Testis (tissue), 3 donors: ENCODE data around the gene CFAP69. TPM values are rescaled to one million over a fixed set of nuclear protein-coding genes. Genes with fewer than 3 reads are reported as not detected.
"Not testable (repeated sequence)": the region's sequence is repeated elsewhere in the genome, so short reads cannot be mapped to it uniquely, and the experiment has no call there.

Experiments
- DNase-seq: peaks from one replicate; pipeline ENCODE4 v3.0.0-alpha.2; 2019
- H3K27ac ChIP-seq, 2 donors: fragments of 200-600 bp; sonication (generic); one replicate each; pipeline ENCODE4 v1.5.1; 2019
- H3K27me3 ChIP-seq: fragments of 200-600 bp; sonication (generic); one replicate; pipeline ENCODE4 v1.5.1; 2019
- H3K36me3 ChIP-seq: fragments of 200-600 bp; sonication (generic); one replicate; pipeline ENCODE4 v1.5.1; 2017; ENCODE audit warnings: low read depth; ENCODE audit errors: missing control alignments
- H3K4me1 ChIP-seq: fragments of 200-600 bp; sonication (generic); one replicate; pipeline ENCODE4 v1.5.1; 2019
- H3K4me3 ChIP-seq, 2 donors: fragments of 200-600 bp; sonication (generic); one replicate each; pipeline ENCODE4 v1.5.1; 2017 to 2019
- H3K9me3 ChIP-seq: fragments of 200-600 bp; sonication (generic); one replicate; pipeline ENCODE4 v1.5.1; 2017
- POLR2A ChIP-seq: fragments of 450-650 bp; IDR thresholded peaks from one replicate; pipeline ENCODE4 v1.6.1; 2017; ENCODE audit warnings: antibody characterized with exemption, mild to moderate bottlenecking, moderate library complexity
- WGBS, 2 donors: methylation state at CpG; one replicate each; pipeline ENCODE4 v1.1.5; 2018; 5-methylcytosine and 5-hydroxymethylcytosine counted together
- intact Hi-C: fragments of 100-400 bp; cut with DNase I; formaldehyde crosslinking; loops from one replicate; pipeline ENCODE4 v1.15.1; 2023; ENCODE audit warnings: low total_unique reads
- polyA plus RNA-seq: library from polyadenylated mRNA; stranded (reverse); fragments of 350-450 nt; fragmentation: Illumina TruSeq; extraction: RNeasy Lipid Tissue Mini Kit (QIAGEN cat#74804); gene quantifications from one replicate; pipeline ENCODE4 v1.2.3, GENCODE V29; 2014; ENCODE audit warnings: low read depth, low replicate concordance; ENCODE audit not compliant: insufficient read depth
- total RNA-seq, 2 donors: library from RNA; depleted of rRNA; stranded (reverse); fragments of >200 nt; gene quantifications; one replicate each; pipeline ENCODE4 v1.2.3, GENCODE V29; 2016
- TF ChIP-seq, protein P1 (sequence below), 3 experiments: fragments of 450-650 bp in 2 of 3; fragments of 200-600 bp in 1 of 3; sonication (generic) in 1 of 3; IDR thresholded peaks; one replicate each; pipeline ENCODE4 v1.5.1; 2016 to 2019; ENCODE audit warnings: antibody characterized with exemption in 3 of 3, mild to moderate bottlenecking in 2 of 3, moderate library complexity in 1 of 3

The CFAP69 gene
- total and polyA plus RNA-seq, 3 donors from 2014 or later: 8.7 to 18.0 (median 9.0) TPM

DNA sequence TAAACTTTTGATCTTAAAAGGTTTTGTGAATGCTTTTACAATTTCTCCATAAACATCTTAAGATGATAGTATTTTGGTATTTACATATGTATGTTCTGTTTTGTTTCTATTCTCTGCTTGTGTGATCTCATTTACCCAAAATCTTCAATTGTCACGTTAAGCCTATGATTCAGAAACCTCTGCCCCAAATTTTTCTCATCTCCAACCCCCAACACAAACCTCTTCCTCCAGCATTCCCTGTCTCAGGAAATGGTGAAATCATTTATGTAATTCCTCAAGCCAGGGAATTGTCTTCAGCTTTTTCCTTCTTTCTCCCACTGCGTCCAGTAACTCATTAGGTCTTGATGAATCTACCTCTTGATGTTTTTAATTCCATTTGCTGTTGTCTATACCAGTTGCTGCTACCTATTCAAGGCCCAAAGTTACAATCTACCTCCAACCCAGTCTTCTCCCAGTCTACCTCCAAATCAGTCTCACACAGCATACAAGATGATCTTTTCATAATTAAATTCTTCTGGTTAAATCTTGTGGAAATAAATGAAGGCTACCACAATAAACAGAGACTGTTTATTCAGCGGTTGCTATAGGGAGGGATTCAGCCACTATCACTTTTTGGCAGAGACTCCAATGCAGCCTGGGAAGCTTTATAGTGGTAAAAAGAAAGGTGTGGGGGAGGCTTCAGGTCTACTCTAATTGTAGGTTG is 5.8 kb downstream of the CFAP69 start:
- Histone ChIP-seq H3K27me3 (no peaks in the 10 kb centered on the region), H3K4me1 (no peaks in the 10 kb centered on the region), H3K4me3 (no peak overlapping the region), H3K9me3 (no peaks in the 10 kb centered on the region), H3K27ac (no peak overlapping the region), H3K36me3 (no peaks in the 10 kb centered on the region)
- DNase-seq: no peak
- TF ChIP-seq, protein P1, sequence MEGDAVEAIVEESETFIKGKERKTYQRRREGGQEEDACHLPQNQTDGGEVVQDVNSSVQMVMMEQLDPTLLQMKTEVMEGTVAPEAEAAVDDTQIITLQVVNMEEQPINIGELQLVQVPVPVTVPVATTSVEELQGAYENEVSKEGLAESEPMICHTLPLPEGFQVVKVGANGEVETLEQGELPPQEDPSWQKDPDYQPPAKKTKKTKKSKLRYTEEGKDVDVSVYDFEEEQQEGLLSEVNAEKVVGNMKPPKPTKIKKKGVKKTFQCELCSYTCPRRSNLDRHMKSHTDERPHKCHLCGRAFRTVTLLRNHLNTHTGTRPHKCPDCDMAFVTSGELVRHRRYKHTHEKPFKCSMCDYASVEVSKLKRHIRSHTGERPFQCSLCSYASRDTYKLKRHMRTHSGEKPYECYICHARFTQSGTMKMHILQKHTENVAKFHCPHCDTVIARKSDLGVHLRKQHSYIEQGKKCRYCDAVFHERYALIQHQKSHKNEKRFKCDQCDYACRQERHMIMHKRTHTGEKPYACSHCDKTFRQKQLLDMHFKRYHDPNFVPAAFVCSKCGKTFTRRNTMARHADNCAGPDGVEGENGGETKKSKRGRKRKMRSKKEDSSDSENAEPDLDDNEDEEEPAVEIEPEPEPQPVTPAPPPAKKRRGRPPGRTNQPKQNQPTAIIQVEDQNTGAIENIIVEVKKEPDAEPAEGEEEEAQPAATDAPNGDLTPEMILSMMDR (IDR thresholded peaks at IDR 0.05): no peak
- no peak for TF ChIP-seq POLR2A
- intact Hi-C loops: no loop called here
- WGBS, 2 donors: 74 to 81% methylated on average over 3 of the region's 3 CpGs

DNA sequence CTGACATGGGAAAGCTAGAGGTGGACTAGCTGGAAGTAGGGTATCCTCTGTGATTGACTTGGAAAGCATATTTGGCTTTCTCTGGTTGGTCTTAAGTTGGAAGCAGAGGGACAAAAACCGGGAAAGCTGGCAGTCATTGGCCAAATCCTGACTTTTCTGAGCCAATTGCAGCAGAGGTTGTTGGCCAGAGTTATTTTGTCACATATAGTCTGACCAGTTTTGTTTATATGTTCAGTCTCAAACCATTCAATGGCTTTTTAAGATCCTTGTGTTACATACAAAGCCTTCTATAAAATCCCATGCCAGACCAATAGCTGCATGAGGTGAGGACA is 6.3 kb downstream of the CFAP69 start:
- WGBS, 2 donors: 77 to 92% methylated on average over 1 of the region's 1 CpG
- H3K36me3 ChIP-seq: no peaks in the 10 kb centered on the region
- intact Hi-C loops: no loop called here
- no peak for DNase-seq
- TF ChIP-seq, protein P1 (IDR thresholded peaks at IDR 0.05): no peak
- TF ChIP-seq POLR2A: no peak
- no peak overlapping the region for H3K4me3 ChIP-seq
- H3K9me3 ChIP-seq: no peaks in the 10 kb centered on the region
- H3K27me3 ChIP-seq: no peaks in the 10 kb centered on the region
- H3K27ac ChIP-seq: no peak overlapping the region
- H3K4me1 ChIP-seq: no peaks in the 10 kb centered on the region

DNA sequence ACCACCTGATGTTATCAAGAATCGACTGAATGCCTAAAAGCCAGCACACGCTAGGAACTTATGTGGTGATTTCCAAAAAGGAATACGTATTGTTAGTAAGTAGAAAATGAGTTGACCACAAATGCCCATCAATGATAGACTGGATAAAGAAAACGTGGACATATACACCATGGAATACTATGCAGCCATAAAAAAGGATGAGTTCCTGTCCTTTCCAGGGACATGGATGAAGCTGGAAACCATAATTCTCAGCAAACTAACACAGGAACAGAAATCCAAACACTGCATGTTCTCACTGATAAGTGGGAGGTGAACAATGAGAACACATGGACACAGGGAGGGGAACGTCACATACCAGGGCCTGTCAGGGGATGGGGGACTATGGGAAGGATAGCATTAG is 11.0 kb downstream of the CFAP69 start:
- H3K4me1 ChIP-seq, H3K36me3 ChIP-seq, H3K27ac ChIP-seq, intact Hi-C loops, H3K9me3 ChIP-seq, H3K4me3 ChIP-seq, DNase-seq, H3K27me3 ChIP-seq: not testable (repeated sequence)
- 93% methylated on average over 5 of the region's 5 CpGs for WGBS, 2 donors

DNA sequence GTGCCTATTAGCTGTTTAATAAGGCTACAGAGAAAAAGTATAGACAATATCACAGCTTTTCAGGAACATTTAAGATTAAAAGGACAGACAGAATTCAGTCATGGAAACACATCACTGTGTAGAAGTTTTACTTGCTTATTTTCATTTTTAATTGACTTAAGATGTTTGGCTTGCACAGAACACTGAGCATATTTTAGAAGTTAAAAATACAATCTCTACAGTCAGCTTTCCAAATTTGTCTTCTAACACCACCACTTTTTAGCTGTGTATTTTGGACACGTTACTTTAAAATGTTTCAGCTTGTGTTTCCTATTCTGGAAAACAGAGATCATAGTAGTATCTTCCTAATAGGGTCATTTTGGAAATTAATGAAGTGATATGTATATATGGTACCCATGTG is 11.8 kb downstream of the CFAP69 start:
- no peaks in the 10 kb centered on the region for H3K27me3 ChIP-seq
- DNase-seq: no peak
- H3K27ac ChIP-seq: no peak overlapping the region
- H3K36me3 ChIP-seq: no peaks in the 10 kb centered on the region
- WGBS, 2 donors: 64 to 72% methylated on average over 1 of the region's 1 CpG
- no peaks in the 10 kb centered on the region for H3K4me1 ChIP-seq
- intact Hi-C loops: no loop called here
- TF ChIP-seq, protein P1 (IDR thresholded peaks at IDR 0.05): no peak
- no peak for TF ChIP-seq POLR2A
- no peak overlapping the region for H3K4me3 ChIP-seq
- H3K9me3 ChIP-seq: no peaks in the 10 kb centered on the region

DNA sequence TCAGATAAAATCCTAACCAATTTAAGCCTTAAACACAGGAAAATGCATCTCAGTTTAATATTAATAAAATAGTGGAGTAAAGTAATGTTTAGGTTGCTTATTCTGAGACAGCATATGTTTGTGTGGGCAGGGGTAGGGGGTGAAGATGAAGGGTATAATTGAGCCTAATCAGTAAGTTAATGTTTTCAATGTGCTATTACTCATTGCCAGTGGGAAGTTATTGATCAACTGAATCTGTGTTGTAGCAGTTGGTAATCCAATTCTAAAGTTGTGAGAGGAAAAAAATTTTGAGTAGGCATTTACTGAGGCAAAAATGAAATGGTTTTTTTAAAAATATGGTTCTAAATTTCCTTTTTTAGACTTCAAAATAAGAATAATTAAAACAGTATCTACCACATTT is 16.5 kb downstream of the CFAP69 start:
- Histone ChIP-seq H3K27me3 (no peaks in the 10 kb centered on the region), H3K4me1 (no peaks in the 10 kb centered on the region)
- TF ChIP-seq, protein P1 (IDR thresholded peaks at IDR 0.05): no peak
- TF ChIP-seq POLR2A: no peak

More for the DNA sequence above, 16.5 kb downstream of the CFAP69 start:
- intact Hi-C loops: no loop called here
- Histone ChIP-seq H3K36me3 (no peaks in the 10 kb centered on the region), H3K4me3 (no peak overlapping the region), H3K27ac (no peak overlapping the region), H3K9me3 (no peaks in the 10 kb centered on the region)
- no peak for DNase-seq
